Endothelial cell of umbilical vein (primary cell): ENCODE results near the gene TRIM51. TPM values are rescaled to one million over a fixed set of nuclear protein-coding genes. Genes with fewer than 3 reads are reported as not detected.

Experiments
- BruUV-seq: library from RNA; stranded (reverse); fragments of 400-500 nt; replicated peaks from 2 replicates; lab custom pipeline; 2021; lab: Mats Ljungman, UMichigan
- CTCF ChIA-PET: fragments of 300-600, 350-600 bp; sonication (Branson Sonifier 250); formaldehyde crosslinking; loops from one replicate; lab custom pipeline; 2021; ENCODE audit warnings: antibody characterized with exemption, inconsistent platforms; lab: Charles Lee
- POLR2A ChIA-PET: fragments of 300-600, 350-600 bp; sonication (Branson Sonifier 250); formaldehyde crosslinking; loops from one replicate; lab custom pipeline; 2021; ENCODE audit warnings: antibody characterized with exemption, inconsistent platforms; lab: Charles Lee
- DNase-seq: peaks from one replicate; pipeline ENCODE4 v3.0.0-alpha.2; 2011; ENCODE audit warnings: low read depth, low spot score
- FAIRE-seq: peaks from 2 replicates; lab custom pipeline; 2011; peaks lifted over from hg19 to GRCh38; lab: Jason Lieb, UNC
- H2AFZ ChIP-seq: 2 replicates; pipeline ENCODE4 v1.6.0; 2012; ENCODE audit warnings: low read depth, low read length, control low read depth, inconsistent platforms
- H3K27ac ChIP-seq: 2 replicates; pipeline ENCODE4 v1.5.1; 2011; ENCODE audit warnings: low read depth, mild to moderate bottlenecking, control low read depth, low read length, moderate library complexity; ENCODE audit not compliant: insufficient read depth
- H3K27me3 ChIP-seq, 2 experiments: 2 replicates each; pipeline versions ENCODE4 v1.6.0 to v1.6.1; 2011; ENCODE audit warnings: low read length in 2 of 2, mixed read lengths in 1 of 2; ENCODE audit not compliant: control insufficient read depth in 2 of 2, insufficient read depth in 2 of 2
- H3K36me3 ChIP-seq, 2 experiments: 2 replicates in 1 of 2; 3 replicates in 1 of 2; pipeline ENCODE4 v1.5.1; 2011; ENCODE audit warnings: low read length in 2 of 2, mild to moderate bottlenecking in 1 of 2, moderate library complexity in 1 of 2; ENCODE audit not compliant: control insufficient read depth in 2 of 2, insufficient read depth in 2 of 2; ENCODE audit errors: extremely low read depth in 1 of 2
- H3K4me1 ChIP-seq: 3 replicates; pipeline ENCODE4 v1.5.1; 2011; ENCODE audit warnings: mild to moderate bottlenecking, low read length; ENCODE audit not compliant: control insufficient read depth, insufficient read depth; ENCODE audit errors: extremely low read depth
- H3K4me2 ChIP-seq: 2 replicates; pipeline ENCODE4 v1.6.1; 2011; ENCODE audit warnings: low read length, control low read depth, mixed read lengths; ENCODE audit not compliant: insufficient read depth
- H3K4me3 ChIP-seq, 3 experiments: fragments of 200-600 bp in 1 of 3; sonication (generic), shearing (Covaris generic) in 1 of 3; replicated peaks in 1 of 3; 2 replicates each; pipeline ENCODE4 v1.5.1; 2011 to 2016; ENCODE audit warnings: control low read depth in 3 of 3, low read length in 3 of 3, mild to moderate bottlenecking in 2 of 3, inconsistent platforms in 1 of 3, low read depth in 1 of 3, moderate library complexity in 1 of 3; ENCODE audit not compliant: insufficient read depth in 1 of 3
- H3K79me2 ChIP-seq: 2 replicates; pipeline ENCODE4 v1.6.0; 2012; ENCODE audit warnings: low read length, inconsistent platforms; ENCODE audit not compliant: control insufficient read depth, insufficient read depth
- H3K9ac ChIP-seq: replicated peaks from 2 replicates; pipeline ENCODE3; 2011; ENCODE audit warnings: low read length, control low read depth; ENCODE audit not compliant: insufficient read depth; ENCODE audit errors: extremely low read depth
- H3K9me1 ChIP-seq: replicated peaks from 3 replicates; pipeline ENCODE4 v1.6.0; 2011; ENCODE audit warnings: mild to moderate bottlenecking, low read length; ENCODE audit not compliant: control insufficient read depth, insufficient read depth; ENCODE audit errors: extremely low read depth
- H3K9me3 ChIP-seq: replicated peaks from 2 replicates; pipeline ENCODE4 v1.5.1; 2012; ENCODE audit warnings: low read length, inconsistent platforms; ENCODE audit not compliant: control insufficient read depth, insufficient read depth
- H4K20me1 ChIP-seq: replicated peaks from 2 replicates; pipeline ENCODE3; 2011; ENCODE audit warnings: mild to moderate bottlenecking, low read length; ENCODE audit not compliant: control insufficient read depth, insufficient read depth; ENCODE audit errors: extremely low read depth
- EZH2 ChIP-seq: IDR thresholded peaks from 2 replicates; pipeline ENCODE4 v1.6.1; 2012; ENCODE audit warnings: borderline replicate concordance, low read depth, mild to moderate bottlenecking, moderate library complexity, low read length, inconsistent platforms; ENCODE audit not compliant: severe bottlenecking
- FOS ChIP-seq: IDR thresholded peaks from 2 replicates; pipeline ENCODE4 v1.6.1; 2011; ENCODE audit warnings: mild to moderate bottlenecking, low read length, moderate library complexity, borderline replicate concordance; ENCODE audit not compliant: insufficient read depth
- GATA2 ChIP-seq: IDR thresholded peaks from 2 replicates; pipeline ENCODE4 v1.7.0; 2011; ENCODE audit warnings: low read depth, mild to moderate bottlenecking, moderate library complexity, mixed read lengths, low read length; ENCODE audit not compliant: insufficient read length, insufficient read depth
- JUN ChIP-seq: IDR thresholded peaks from 2 replicates; pipeline ENCODE4 v1.6.1; 2011; ENCODE audit warnings: borderline replicate concordance, low read depth; ENCODE audit not compliant: insufficient read length, insufficient read depth
- MYC ChIP-seq: IDR thresholded peaks from one replicate; pipeline ENCODE4 v1.6.1; 2011; ENCODE audit warnings: mild to moderate bottlenecking, low read depth, low read length
- POLR2A ChIP-seq: IDR thresholded peaks from 2 replicates; pipeline ENCODE4 v1.6.1; 2012; ENCODE audit warnings: low read depth, mild to moderate bottlenecking, control low read depth, low read length
- POLR2AphosphoS5 ChIP-seq: IDR thresholded peaks from 2 replicates; pipeline ENCODE4 v1.6.1; 2012; ENCODE audit warnings: low read depth, mild to moderate bottlenecking, control low read depth, low read length, moderate library complexity; ENCODE audit not compliant: insufficient read depth
- dilution Hi-C: fragments of 300-500 bp; cut with MboI; formaldehyde crosslinking; loops from one replicate; pipeline ENCODE4 v1.15.0; 2019; ENCODE audit warnings: low sequenced_read_pairs; ENCODE audit not compliant: extremely low pct_ligation_motif_present
- intact Hi-C: fragments of 100-400 bp; cut with micrococcal nuclease; formaldehyde crosslinking; loops from one replicate; pipeline ENCODE4 v1.10.0; 2022
- polyA plus RNA-seq, 4 experiments: library from polyadenylated mRNA; depleted of rRNA in 3 of 4; stranded (reverse) in 3 of 4; unstranded in 1 of 4; fragments of >200 nt; gene quantifications; 2 replicates each; pipeline versions ENCODE4 v1.2.1 to v1.2.3, GENCODE V29; 2011 to 2012; ENCODE audit warnings: missing spikeins in 1 of 4
- total RNA-seq: library from RNA; stranded (reverse); gene quantifications from 2 replicates; pipeline ENCODE4 v1.2.3, GENCODE V29; 2021
- TF ChIP-seq, protein P1 (sequence below), 2 donors: IDR thresholded peaks; 1 replicate in 1 of 2; 2 replicates in 1 of 2; pipeline ENCODE4 v1.5.1; 2011; ENCODE audit warnings: low read length in 2 of 2, mild to moderate bottlenecking in 2 of 2, moderate library complexity in 2 of 2, control low read depth in 1 of 2, inconsistent platforms in 1 of 2, low read depth in 1 of 2; ENCODE audit not compliant: insufficient read depth in 1 of 2; ENCODE audit errors: extremely low read depth in 1 of 2
- TF ChIP-seq, protein P2 (sequence below): IDR thresholded peaks from 2 replicates; pipeline ENCODE4 v1.6.1; 2011; ENCODE audit not compliant: insufficient read depth, insufficient read length

TRIM51 gene
- total and polyA plus RNA-seq, 2 donors (not counting 3 experiments of a cell fraction or from before 2014, with no cell fraction given): not detected

DNA sequence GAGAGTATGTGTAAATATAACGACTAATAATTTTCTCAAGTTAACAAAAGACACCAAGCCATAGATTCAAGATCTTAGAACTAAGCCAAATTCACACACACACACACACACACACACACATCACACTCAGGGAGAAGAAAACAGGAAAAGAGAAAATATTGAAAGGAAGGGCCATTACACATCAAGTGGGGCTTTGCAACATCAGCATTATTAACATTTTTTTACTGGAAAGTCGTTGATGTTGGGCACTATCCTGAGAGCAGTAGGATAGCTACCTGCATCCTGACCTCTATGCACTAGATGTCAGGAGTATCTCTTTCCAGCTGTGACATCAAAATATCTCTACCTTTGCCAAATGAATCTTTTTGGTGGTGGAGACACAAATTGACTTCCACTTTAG lies 35.6 kb upstream of the TRIM51 start:
- TF ChIP-seq POLR2A (no peak), GATA2 (no peak), JUN (no peak), EZH2 (no peak), FOS (no peak), MYC (no peak), POLR2AphosphoS5 (no peak)
- TF ChIP-seq, protein P1, sequence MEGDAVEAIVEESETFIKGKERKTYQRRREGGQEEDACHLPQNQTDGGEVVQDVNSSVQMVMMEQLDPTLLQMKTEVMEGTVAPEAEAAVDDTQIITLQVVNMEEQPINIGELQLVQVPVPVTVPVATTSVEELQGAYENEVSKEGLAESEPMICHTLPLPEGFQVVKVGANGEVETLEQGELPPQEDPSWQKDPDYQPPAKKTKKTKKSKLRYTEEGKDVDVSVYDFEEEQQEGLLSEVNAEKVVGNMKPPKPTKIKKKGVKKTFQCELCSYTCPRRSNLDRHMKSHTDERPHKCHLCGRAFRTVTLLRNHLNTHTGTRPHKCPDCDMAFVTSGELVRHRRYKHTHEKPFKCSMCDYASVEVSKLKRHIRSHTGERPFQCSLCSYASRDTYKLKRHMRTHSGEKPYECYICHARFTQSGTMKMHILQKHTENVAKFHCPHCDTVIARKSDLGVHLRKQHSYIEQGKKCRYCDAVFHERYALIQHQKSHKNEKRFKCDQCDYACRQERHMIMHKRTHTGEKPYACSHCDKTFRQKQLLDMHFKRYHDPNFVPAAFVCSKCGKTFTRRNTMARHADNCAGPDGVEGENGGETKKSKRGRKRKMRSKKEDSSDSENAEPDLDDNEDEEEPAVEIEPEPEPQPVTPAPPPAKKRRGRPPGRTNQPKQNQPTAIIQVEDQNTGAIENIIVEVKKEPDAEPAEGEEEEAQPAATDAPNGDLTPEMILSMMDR (IDR thresholded peaks at IDR 0.05; ENCODE audit: extremely low read depth in 1 of 2, insufficient read depth in 1 of 2, low read depth in 1 of 2, low read length in 2 of 2): no peak
- TF ChIP-seq, protein P2, sequence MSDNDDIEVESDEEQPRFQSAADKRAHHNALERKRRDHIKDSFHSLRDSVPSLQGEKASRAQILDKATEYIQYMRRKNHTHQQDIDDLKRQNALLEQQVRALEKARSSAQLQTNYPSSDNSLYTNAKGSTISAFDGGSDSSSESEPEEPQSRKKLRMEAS: no peak
- no peak overlapping the region for H3K4me2 ChIP-seq
- H3K9me1 ChIP-seq: no peaks in the 10 kb centered on the region
- H4K20me1 ChIP-seq: no peaks in the 10 kb centered on the region
- intact Hi-C loops: no loop called here
- H3K9me3 ChIP-seq: no peaks in the 10 kb centered on the region
- no peaks in the 10 kb centered on the region for H3K36me3 ChIP-seq
- H2AFZ ChIP-seq: no peak overlapping the region
- dilution Hi-C loops: no loop called here
- H3K79me2 ChIP-seq: no peaks in the 10 kb centered on the region
- FAIRE-seq (no peak), DNase-seq (no peak)
- H3K9ac ChIP-seq: no peak overlapping the region
- H3K27ac ChIP-seq: no peak overlapping the region
- CTCF ChIA-PET: no interaction called here
- no TSS peak for BruUV-seq
- H3K4me1 ChIP-seq: no peaks in the 10 kb centered on the region
- no peak overlapping the region for H3K4me3 ChIP-seq
- POLR2A ChIA-PET: no interaction called here
- no peaks in the 10 kb centered on the region for H3K27me3 ChIP-seq
